Liver (tissue), 3 donors: ENCODE results near the gene NFYC.

Experiments
- CTCF ChIP-seq: fragments of 150-350 bp; IDR thresholded peaks from 2 replicates; pipeline ENCODE4 v1.5.1; 2017; ENCODE audit warnings: improper control_type of control experiment, low read depth, low read length; ENCODE audit not compliant: missing input control
- EGR1 ChIP-seq, 2 donors: IDR thresholded peaks; 2 replicates each; pipeline ENCODE4 v1.6.1; 2016 to 2018; ENCODE audit warnings: antibody characterized with exemption in 2 of 2, low read depth in 2 of 2
- JUND ChIP-seq, 2 donors: IDR thresholded peaks; 2 replicates each; pipeline ENCODE4 v1.6.1; 2016; ENCODE audit warnings: antibody characterized with exemption in 2 of 2
- RAD21 ChIP-seq, 2 donors: IDR thresholded peaks; 2 replicates each; pipeline ENCODE4 v1.6.1; 2016; ENCODE audit warnings: antibody characterized with exemption in 2 of 2, mild to moderate bottlenecking in 2 of 2
- RXRA ChIP-seq, 2 donors: IDR thresholded peaks; 2 replicates each; pipeline ENCODE4 v1.6.1; 2017 to 2018; ENCODE audit warnings: antibody characterized with exemption in 2 of 2, mild to moderate bottlenecking in 1 of 2
- TAF1 ChIP-seq: conservative IDR thresholded peaks from 2 replicates; pipeline ENCODE4 v1.6.1; 2016; ENCODE audit warnings: antibody characterized with exemption, mild to moderate bottlenecking
- YY1 ChIP-seq: IDR thresholded peaks from 2 replicates; pipeline ENCODE4 v1.6.1; 2016; ENCODE audit warnings: antibody characterized with exemption, mild to moderate bottlenecking
- donor health status: healthy.
- donor health status: healthy.

GRCh38 chr1:40751802-40752201 lies 60.3 kb downstream of the NFYC start:
- TF ChIP-seq RXRA (IDR thresholded peaks at IDR 0.05) (no peak), EGR1 (IDR thresholded peaks at IDR 0.05; ENCODE audit: low read depth in 2 of 2) (no peak), RAD21 (IDR thresholded peaks at IDR 0.05) (no peak), CTCF (no peak), TAF1 (no peak), JUND (IDR thresholded peaks at IDR 0.05) (no peak), YY1 (no peak)
